Brain microvascular endothelial cell (primary cell): ENCODE measurements around the gene FARS2.

ENCODE experiments used
- DNase-seq: peaks from one replicate; pipeline ENCODE4 v3.0.0-alpha.2; 2020
- H3K27ac ChIP-seq: fragments of 250-450 bp; sonication (Bioruptor Pico); 2 replicates; pipeline ENCODE4 v1.5.1; 2020; ENCODE audit warnings: mild to moderate bottlenecking, moderate library complexity
- H3K27me3 ChIP-seq: fragments of 250-450 bp; sonication (Bioruptor Pico); replicated peaks from 2 replicates; pipeline ENCODE4 v1.5.1; 2020; ENCODE audit warnings: mild to moderate bottlenecking
- H3K36me3 ChIP-seq: fragments of 250-450 bp; sonication (Bioruptor Pico); replicated peaks from 2 replicates; pipeline ENCODE4 v1.5.1; 2020; ENCODE audit warnings: mild to moderate bottlenecking
- H3K4me3 ChIP-seq: 2 replicates; pipeline ENCODE4 v1.5.1; 2011; ENCODE audit warnings: low read depth, mild to moderate bottlenecking, control low read depth, low read length, moderate library complexity
- CTCF ChIP-seq: IDR thresholded peaks from 2 replicates; pipeline ENCODE4 v1.5.1; 2011; ENCODE audit warnings: low read depth, mild to moderate bottlenecking, moderate library complexity, low read length, control low read depth, inconsistent platforms; ENCODE audit errors: missing control alignments
- in situ Hi-C: cut with HindIII; loops from 2 replicates; pipeline ENCODE4 v1.10.0; 2017; ENCODE audit warnings: low sequenced_read_pairs, low pct_ligation_motif_present

The FARS2 gene

GRCh38 chr6:5217356-5217755, 44.0 kb upstream of the FARS2 start:
- Histone ChIP-seq H3K4me3 (no peak overlapping the region), H3K27me3 (no peaks in the 10 kb centered on the region), H3K27ac (no peak overlapping the region), H3K36me3 (no peaks in the 10 kb centered on the region)
- DNase-seq: no peak
- in situ Hi-C loops: no loop called here
- no peak for TF ChIP-seq CTCF

- Histone ChIP-seq H3K27me3 (no peaks in the 10 kb centered on the region), H3K27ac (no peak overlapping the region), H3K36me3 (no peaks in the 10 kb centered on the region), H3K4me3 (no peak overlapping the region)
- no peak for DNase-seq
- no peak for TF ChIP-seq CTCF
- in situ Hi-C loops: no loop called here
Observed at GRCh38 chr6:5219011-5219691, 42.2 kb upstream of the FARS2 start.

GRCh38 chr6:5220443-5220842, 40.9 kb upstream of the FARS2 start:
- Histone ChIP-seq H3K27me3 (no peaks in the 10 kb centered on the region), H3K36me3 (no peaks in the 10 kb centered on the region), H3K27ac (no peak overlapping the region), H3K4me3 (no peak overlapping the region)
- TF ChIP-seq CTCF: no peak
- no peak for DNase-seq
- in situ Hi-C loops: no loop called here

- H3K27ac ChIP-seq: no peak overlapping the region
- no peak for DNase-seq
- no peak for TF ChIP-seq CTCF
- no peak overlapping the region for H3K4me3 ChIP-seq
- H3K36me3 ChIP-seq: no peaks in the 10 kb centered on the region
- in situ Hi-C loops: no loop called here
- H3K27me3 ChIP-seq: no peaks in the 10 kb centered on the region
Observed at GRCh38 chr6:5223309-5223708, 38.0 kb upstream of the FARS2 start.

GRCh38 chr6:5229356-5229755, 32.0 kb upstream of the FARS2 start:
- no peaks in the 10 kb centered on the region for H3K27me3 ChIP-seq
- in situ Hi-C loops: no loop called here
- TF ChIP-seq CTCF: no peak
- no peak for DNase-seq
- H3K27ac ChIP-seq: no peak overlapping the region
- H3K4me3 ChIP-seq: no peak overlapping the region
- no peaks in the 10 kb centered on the region for H3K36me3 ChIP-seq

GRCh38 chr6:5230081-5230480, 31.2 kb upstream of the FARS2 start:
- no peak for TF ChIP-seq CTCF
- Histone ChIP-seq H3K36me3 (no peaks in the 10 kb centered on the region), H3K27me3 (no peaks in the 10 kb centered on the region), H3K4me3 (no peak overlapping the region), H3K27ac (peak overlapping the region; percentile 28)
- in situ Hi-C loops: no loop called here
- DNase-seq: no peak
